ENCODE results near the gene IPO4.
A peak's percentile ranks its signal among the peaks of the same experiment; 100 is the strongest.

The IPO4 gene

GRCh38 chr14:24233538-24233866 is 44.9 kb upstream of the IPO4 start:
- Histone ChIP-seq H3K27ac (replicated peaks) (peak overlapping the region; percentile 83), H3K27me3 (ENCODE audit: insufficient read depth, poor library complexity, severe bottlenecking) (no peaks in the 10 kb centered on the region), H3K4me3 (replicated peaks; ENCODE audit: insufficient read depth, low read length) (peak overlapping the region; percentile 82)
- no peak for DNase-seq (ENCODE audit: low read depth in 1 of 2, low spot score in 1 of 2)
- TF ChIP-seq REST (IDR thresholded peaks at IDR 0.05; ENCODE audit: insufficient replicate concordance, low read depth): no peak
- TF ChIP-seq CTCF (IDR thresholded peaks at IDR 0.05; ENCODE audit: insufficient read depth, low read length): no peak
- no peak for TF ChIP-seq GABPA (IDR thresholded peaks at IDR 0.05; ENCODE audit: low read depth)
- no peak for TF ChIP-seq POLR2AphosphoS5 (IDR thresholded peaks at IDR 0.05; ENCODE audit: low read depth)
- TF ChIP-seq SPI1 (IDR thresholded peaks at IDR 0.05; ENCODE audit: borderline replicate concordance, low read depth): no peak

DNA sequence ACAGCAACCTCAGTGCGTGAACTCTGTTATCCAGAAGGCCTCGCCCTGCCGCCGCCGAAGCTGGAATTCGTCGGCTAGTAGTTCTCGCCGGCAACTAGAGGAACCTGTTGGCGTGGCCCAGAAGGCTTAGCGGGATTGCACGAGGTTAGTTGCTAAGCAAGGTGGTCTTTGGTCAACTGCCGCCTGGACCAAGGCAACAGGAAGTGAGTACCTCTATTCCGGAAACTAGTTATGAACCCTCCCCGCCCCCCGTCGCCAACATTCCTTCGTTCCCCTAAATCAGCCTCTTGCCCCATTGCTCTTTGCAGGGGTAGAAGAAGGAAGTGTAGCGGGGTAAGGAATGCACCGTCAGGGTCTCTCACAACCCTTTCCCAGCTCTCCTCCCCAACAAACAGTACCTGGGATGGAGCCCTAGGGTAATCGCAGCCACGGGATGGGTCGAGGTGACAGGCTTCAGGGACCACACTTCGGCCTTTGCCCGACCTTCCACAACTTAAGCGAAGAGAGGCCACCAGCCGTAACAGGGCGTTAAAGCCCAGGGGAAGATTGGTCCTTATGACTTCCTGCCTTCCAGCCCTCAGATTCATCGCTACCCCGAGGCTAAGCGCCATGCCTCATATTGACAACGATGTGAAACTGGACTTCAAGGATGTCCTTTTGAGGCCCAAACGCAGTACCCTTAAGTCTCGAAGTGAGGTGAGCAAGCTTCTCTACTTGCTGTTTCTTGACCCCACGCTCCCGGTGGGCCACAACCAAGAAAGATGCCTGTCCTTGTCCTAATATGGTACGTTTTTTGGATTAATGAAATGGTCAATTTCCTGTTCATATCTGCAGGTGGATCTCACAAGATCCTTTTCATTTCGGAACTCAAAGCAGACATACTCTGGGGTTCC is 44.3 kb upstream of the IPO4 start, which contains the start of gene GMPR2:
Gene GMPR2 (plus strand): TSS at position 285 of the 893 bp plus-strand sequence. CDS start 325 bp downstream, at position 610.
- peak within 1 kb of the TSS; percentile 83 for H3K27ac ChIP-seq (replicated peaks)
- TF ChIP-seq GABPA (IDR thresholded peaks at IDR 0.05; ENCODE audit: low read depth): peak; percentile 81
- peak; percentile 61; the same call in 1 of the 2 replicates for TF ChIP-seq SPI1 (IDR thresholded peaks at IDR 0.05; ENCODE audit: borderline replicate concordance, low read depth)
- no peak for TF ChIP-seq CTCF (IDR thresholded peaks at IDR 0.05; ENCODE audit: insufficient read depth, low read length)
- peak; percentile 84 for TF ChIP-seq POLR2AphosphoS5 (IDR thresholded peaks at IDR 0.05; ENCODE audit: low read depth)
- no peak for DNase-seq (ENCODE audit: low read depth in 1 of 2, low spot score in 1 of 2)
- H3K4me3 ChIP-seq (replicated peaks; ENCODE audit: insufficient read depth, low read length): peak within 1 kb of the TSS; percentile 82
- H3K27me3 ChIP-seq (ENCODE audit: insufficient read depth, poor library complexity, severe bottlenecking): no peaks in the 10 kb centered on the region

- H3K27ac ChIP-seq (replicated peaks): peak within 1 kb of the TSS; percentile 83
- no peak; the same call in 1 of the 2 replicates for TF ChIP-seq POLR2AphosphoS5 (IDR thresholded peaks at IDR 0.05; ENCODE audit: low read depth)
- peak; percentile 88 for TF ChIP-seq GABPA (IDR thresholded peaks at IDR 0.05; ENCODE audit: low read depth)
- peak; percentile 95 to 96 for DNase-seq (ENCODE audit: low read depth in 1 of 2, low spot score in 1 of 2)
- peak within 1 kb of the TSS; percentile 82 for H3K4me3 ChIP-seq (replicated peaks; ENCODE audit: insufficient read depth, low read length)
- no peaks in the 10 kb centered on the region for H3K27me3 ChIP-seq (ENCODE audit: insufficient read depth, poor library complexity, severe bottlenecking)
Observed at GRCh38 chr14:24232121-24232644, 43.6 kb upstream of the IPO4 start, which contains the start of gene NEDD8. TSS of gene NEDD8 (minus strand) at chr14:24232367. CDS start at chr14:24232267, 100 bp downstream.

DNA sequence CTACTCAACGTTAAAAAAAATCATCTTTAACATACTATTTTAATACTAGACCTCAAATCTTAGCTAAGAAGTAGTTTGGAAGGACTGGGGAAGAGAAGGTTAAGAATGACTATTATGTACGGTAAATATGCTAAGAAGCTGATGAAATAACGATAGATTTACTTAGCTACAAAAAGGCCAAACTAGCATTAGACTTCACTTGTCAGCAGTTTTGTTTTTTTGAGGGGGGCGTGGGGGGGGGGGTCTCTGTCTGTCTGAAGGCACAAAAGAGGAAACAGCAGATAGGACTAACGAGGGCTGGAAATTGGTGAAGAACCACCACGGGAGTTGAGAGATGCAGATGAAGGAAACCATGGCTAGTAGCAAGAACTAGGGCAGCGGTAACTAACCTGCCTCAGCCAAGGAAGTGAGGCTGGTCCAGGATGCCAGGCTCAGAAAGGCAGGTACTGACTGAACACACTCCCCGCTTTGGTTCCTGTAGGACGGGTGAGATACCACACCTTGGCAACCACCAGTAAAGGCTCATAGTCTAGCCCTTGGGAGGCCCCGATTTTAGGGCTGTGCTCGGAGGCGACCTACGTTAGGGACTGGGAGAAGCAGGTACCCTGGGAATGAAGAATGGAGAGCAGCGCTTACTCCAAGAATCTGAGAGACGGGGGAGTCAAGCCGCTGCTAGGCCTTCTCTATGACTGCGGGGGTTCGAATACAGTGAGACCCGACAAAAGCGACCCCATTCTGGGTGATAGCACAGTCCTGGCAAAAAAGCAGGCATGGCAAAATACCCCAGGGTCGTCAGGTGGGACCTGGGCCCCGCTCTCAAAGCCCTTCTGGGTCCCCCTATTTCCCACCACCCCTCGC is 42.9 kb upstream of the IPO4 start:
- peak in 1 of 2 experiments; percentile 12 for DNase-seq (ENCODE audit: low read depth in 1 of 2, low spot score in 1 of 2)
- no peaks in the 10 kb centered on the region for H3K27me3 ChIP-seq (ENCODE audit: insufficient read depth, poor library complexity, severe bottlenecking)
- H3K4me3 ChIP-seq (replicated peaks; ENCODE audit: insufficient read depth, low read length): peak overlapping the region; percentile 82
- H3K27ac ChIP-seq (replicated peaks): peak overlapping the region; percentile 83
- TF ChIP-seq CTCF (IDR thresholded peaks at IDR 0.05; ENCODE audit: insufficient read depth, low read length) (no peak), GABPA (IDR thresholded peaks at IDR 0.05; ENCODE audit: low read depth) (no peak), POLR2AphosphoS5 (IDR thresholded peaks at IDR 0.05; ENCODE audit: low read depth) (no peak), SPI1 (IDR thresholded peaks at IDR 0.05; ENCODE audit: borderline replicate concordance, low read depth) (peak; percentile 25; the same call in 1 of the 2 replicates), REST (IDR thresholded peaks at IDR 0.05; ENCODE audit: insufficient replicate concordance, low read depth) (no peak)

Data from HL-60 (cell line).